Smooth muscle cell (in vitro differentiated cells): ENCODE data around the gene HTATSF1. TPM values are rescaled to one million over a fixed set of nuclear protein-coding genes. Genes with fewer than 3 reads are reported as not detected.
A peak's percentile ranks its signal among the peaks of the same experiment; 100 is the strongest.

ENCODE experiments used
- DNase-seq: peaks from one replicate; lab custom pipeline; 2025; ENCODE audit not compliant: unreplicated experiment; lab: John Stamatoyannopoulos, UW
- H2AFZ ChIP-seq: fragments of 200-600 bp; sonication (generic); 2 replicates; pipeline ENCODE4 v1.6.0; 2016; ENCODE audit warnings: antibody characterized with exemption, low read depth, mild to moderate bottlenecking
- H3F3A ChIP-seq: fragments of 200-600 bp; sonication (generic); 2 replicates; pipeline ENCODE4 v1.6.0; 2017; ENCODE audit warnings: antibody characterized with exemption, low read depth
- H3K27ac ChIP-seq: fragments of 200-600 bp; sonication (generic); 2 replicates; pipeline ENCODE4 v1.5.1; 2016; ENCODE audit warnings: low read depth, mild to moderate bottlenecking
- H3K27me3 ChIP-seq: fragments of 200-600 bp; sonication (generic); 2 replicates; pipeline ENCODE4 v1.6.1; 2016; ENCODE audit warnings: low read depth, mild to moderate bottlenecking
- H3K36me3 ChIP-seq: fragments of 200-600 bp; sonication (generic); 2 replicates; pipeline ENCODE4 v1.5.1; 2016; ENCODE audit warnings: low read depth
- H3K4me1 ChIP-seq: fragments of 200-600 bp; sonication (generic); 2 replicates; pipeline ENCODE4 v1.5.1; 2016; ENCODE audit warnings: low read depth
- H3K4me2 ChIP-seq: fragments of 200-600 bp; sonication (generic); 2 replicates; pipeline ENCODE4 v1.6.0; 2016; ENCODE audit warnings: mild to moderate bottlenecking
- H3K4me3 ChIP-seq: fragments of 200-600 bp; sonication (generic); 2 replicates; pipeline ENCODE4 v1.5.1; 2016; ENCODE audit warnings: mild to moderate bottlenecking
- H3K79me2 ChIP-seq: fragments of 200-600 bp; sonication (generic); 2 replicates; pipeline ENCODE4 v1.6.0; 2016; ENCODE audit warnings: low read depth, mild to moderate bottlenecking
- H3K9ac ChIP-seq: fragments of 200-600 bp; sonication (generic); 2 replicates; pipeline ENCODE4 v1.6.0; 2016; ENCODE audit warnings: low read depth
- H3K9me3 ChIP-seq: fragments of 200-600 bp; sonication (generic); replicated peaks from 2 replicates; pipeline ENCODE4 v1.5.1; 2016; ENCODE audit warnings: low read depth
- H4K20me1 ChIP-seq: fragments of 200-600 bp; sonication (generic); 2 replicates; pipeline ENCODE4 v1.6.0; 2016; ENCODE audit warnings: low read depth
- WGBS: methylation state at CpG from one replicate; pipeline ENCODE4 v1.1.7; 2016; ENCODE audit warnings: low lambda C conversion rate; 5-methylcytosine and 5-hydroxymethylcytosine counted together
- microRNA counts: library from miRNA; unstranded; fragments of <30 nt; microRNA quantifications from one replicate; lab custom pipeline; 2016
- microRNA-seq: library from miRNA; unstranded; fragments of <30 nt; microRNA quantifications from one replicate; pipeline ENCODE4, GENCODE V29; 2016; ENCODE audit warnings: borderline number of aligned reads
- polyA plus RNA-seq: library from polyadenylated mRNA; unstranded; fragments of >200 nt; fragmentation: Nextera tagmentation; extraction: Ambion mirVana; gene quantifications from 2 replicates; pipeline ENCODE4 v1.2.1, GENCODE V29; 2016
- small RNA-seq: library from RNA; depleted of rRNA; stranded (forward); fragments of <200 nt; gene quantifications from one replicate; pipeline ENCODE3, GENCODE V24; 2014
- total RNA-seq: library from RNA; depleted of rRNA; stranded (reverse); fragments of >200 nt; gene quantifications from 2 replicates; pipeline ENCODE4 v1.2.3, GENCODE V29; 2014
- TF ChIP-seq, protein P1 (sequence below): fragments of 200-600 bp; sonication (generic); IDR thresholded peaks from 2 replicates; pipeline ENCODE4 v1.5.1; 2017; ENCODE audit warnings: borderline replicate concordance, mild to moderate bottlenecking, antibody characterized with exemption; ENCODE audit not compliant: insufficient read depth, poor library complexity, severe bottlenecking

HTATSF1 gene
- total and polyA plus RNA-seq, 2 experiments from 2014 or later = 42.9 to 46.9 TPM

DNA sequence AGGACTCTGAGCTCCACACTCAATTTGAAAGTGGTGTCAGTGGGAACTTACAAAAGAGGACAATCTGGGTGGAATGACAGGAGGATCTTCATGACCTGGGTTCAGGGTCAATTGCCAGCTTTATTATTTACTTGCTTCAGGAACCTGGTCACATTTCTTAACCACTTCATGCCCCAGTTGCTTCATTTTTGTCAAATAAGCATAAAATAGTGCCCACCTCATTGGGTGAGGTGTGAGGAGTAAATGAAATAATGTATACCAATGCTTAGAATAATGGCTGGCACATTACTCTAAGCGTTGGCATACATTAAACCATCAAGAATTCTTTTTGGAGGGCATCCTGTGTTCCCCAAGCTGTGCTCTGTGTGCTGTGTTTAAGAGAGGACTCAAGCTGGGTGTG, 54.0 kb downstream of the HTATSF1 start:
- Histone ChIP-seq H3K4me1 (no peaks in the 10 kb centered on the region), H3K4me2 (no peak overlapping the region), H3K36me3 (no peaks in the 10 kb centered on the region), H4K20me1 (no peaks in the 10 kb centered on the region), H3K4me3 (no peak overlapping the region), H3K79me2 (no peaks in the 10 kb centered on the region), H3F3A (no peaks in the 10 kb centered on the region), H3K9ac (no peak overlapping the region), H3K27me3 (no peaks in the 10 kb centered on the region), H3K9me3 (no peaks in the 10 kb centered on the region), H2AFZ (no peak overlapping the region), H3K27ac (no peak overlapping the region)
- TF ChIP-seq, protein P1, sequence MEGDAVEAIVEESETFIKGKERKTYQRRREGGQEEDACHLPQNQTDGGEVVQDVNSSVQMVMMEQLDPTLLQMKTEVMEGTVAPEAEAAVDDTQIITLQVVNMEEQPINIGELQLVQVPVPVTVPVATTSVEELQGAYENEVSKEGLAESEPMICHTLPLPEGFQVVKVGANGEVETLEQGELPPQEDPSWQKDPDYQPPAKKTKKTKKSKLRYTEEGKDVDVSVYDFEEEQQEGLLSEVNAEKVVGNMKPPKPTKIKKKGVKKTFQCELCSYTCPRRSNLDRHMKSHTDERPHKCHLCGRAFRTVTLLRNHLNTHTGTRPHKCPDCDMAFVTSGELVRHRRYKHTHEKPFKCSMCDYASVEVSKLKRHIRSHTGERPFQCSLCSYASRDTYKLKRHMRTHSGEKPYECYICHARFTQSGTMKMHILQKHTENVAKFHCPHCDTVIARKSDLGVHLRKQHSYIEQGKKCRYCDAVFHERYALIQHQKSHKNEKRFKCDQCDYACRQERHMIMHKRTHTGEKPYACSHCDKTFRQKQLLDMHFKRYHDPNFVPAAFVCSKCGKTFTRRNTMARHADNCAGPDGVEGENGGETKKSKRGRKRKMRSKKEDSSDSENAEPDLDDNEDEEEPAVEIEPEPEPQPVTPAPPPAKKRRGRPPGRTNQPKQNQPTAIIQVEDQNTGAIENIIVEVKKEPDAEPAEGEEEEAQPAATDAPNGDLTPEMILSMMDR = no peak
- no peak for DNase-seq
- WGBS = 54% methylated on average over 1 of the region's 1 CpG

DNA sequence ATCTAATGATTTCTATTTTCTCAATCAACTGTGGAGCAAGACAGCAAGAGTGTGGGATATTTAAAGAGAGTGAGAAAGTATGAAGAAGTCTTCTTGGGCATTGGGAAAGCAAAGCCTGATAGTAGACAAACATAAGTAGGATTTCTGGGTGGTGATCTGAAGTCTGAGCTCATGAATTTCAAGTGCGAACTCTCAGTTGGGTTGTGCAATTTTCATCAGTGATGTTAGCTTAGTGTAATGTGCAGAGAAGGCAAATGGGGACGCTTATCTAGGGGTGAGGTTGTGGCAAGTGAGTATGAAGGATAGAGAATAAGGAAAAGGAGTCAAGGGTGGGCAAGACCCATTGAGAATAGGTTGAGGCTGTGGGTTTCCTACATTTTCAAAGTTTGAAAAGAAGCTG, 58.3 kb downstream of the HTATSF1 start:
- Histone ChIP-seq H3K9me3 (no peaks in the 10 kb centered on the region), H3K4me1 (no peaks in the 10 kb centered on the region), H3K79me2 (no peaks in the 10 kb centered on the region), H3K36me3 (no peaks in the 10 kb centered on the region), H3K27ac (no peak overlapping the region), H3K4me3 (no peak overlapping the region), H3F3A (no peaks in the 10 kb centered on the region), H3K27me3 (no peaks in the 10 kb centered on the region), H3K9ac (no peak overlapping the region), H3K4me2 (no peak overlapping the region), H4K20me1 (no peaks in the 10 kb centered on the region), H2AFZ (no peak overlapping the region)
- WGBS = 70% methylated on average over 2 of the region's 2 CpGs
- no peak for DNase-seq
- TF ChIP-seq, protein P1 = no peak

MicroRNAs within 50 kb of the gene (microRNA counts, 767-probe panel; counts per million panel counts)
- microRNA hsa-miR-934 (lab: Ali Mortazavi, UCI) = 183 counts per million

Small RNAs within 50 kb of the gene (microRNA-seq; reads per million reads assigned to microRNA genes)
- gene MIR934 = 11.7 reads per million, percentile 16 among the genes with 10 or more reads in this experiment

Small RNAs within 50 kb of the gene (small RNA-seq; reads per million reads assigned to genes)
- gene MIR934 = 0.13 reads per million

Other genes with a start within 250 kb of the HTATSF1 start
- gene MAP7D3, start 246.2 kb upstream of the HTATSF1 start, total RNA-seq = 8.1 and 12.4 TPM in 2 replicates
- 6.3 and 9.3 TPM in 2 replicates for gene MAP7D3, start 246.2 kb upstream of the HTATSF1 start, polyA plus RNA-seq
- gene ADGRG4, start 196.6 kb upstream of the HTATSF1 start, total RNA-seq = not detected in 2 replicates
- 0.04 TPM in 1 of 2 replicates, not detected in the other for gene ADGRG4, start 196.6 kb upstream of the HTATSF1 start, polyA plus RNA-seq
- not detected in 2 replicates for gene BRS3, start 9.6 kb upstream of the HTATSF1 start, total RNA-seq
- not detected in 2 replicates for gene BRS3, start 9.6 kb upstream of the HTATSF1 start, polyA plus RNA-seq
- 2.0 and 3.1 TPM in 2 replicates for gene VGLL1, start 34.6 kb downstream of the HTATSF1 start, total RNA-seq
- 0.48 and 4.2 TPM in 2 replicates for gene VGLL1, start 34.6 kb downstream of the HTATSF1 start, polyA plus RNA-seq
- gene CD40LG, start 150.6 kb downstream of the HTATSF1 start, total RNA-seq = not detected in 2 replicates
- not detected in 2 replicates for gene CD40LG, start 150.6 kb downstream of the HTATSF1 start, polyA plus RNA-seq